ENCODE results near the gene COL1A1. TPM values are rescaled to one million over a fixed set of nuclear protein-coding genes. Genes with fewer than 3 reads are reported as not detected.

Gene COL1A1
- total and polyA plus RNA-seq, 2 of the 13 experiments (the other 11 are each of a cell fraction or from before 2014, with no cell fraction given) = 0.05 TPM; not detected in 1

DNA sequence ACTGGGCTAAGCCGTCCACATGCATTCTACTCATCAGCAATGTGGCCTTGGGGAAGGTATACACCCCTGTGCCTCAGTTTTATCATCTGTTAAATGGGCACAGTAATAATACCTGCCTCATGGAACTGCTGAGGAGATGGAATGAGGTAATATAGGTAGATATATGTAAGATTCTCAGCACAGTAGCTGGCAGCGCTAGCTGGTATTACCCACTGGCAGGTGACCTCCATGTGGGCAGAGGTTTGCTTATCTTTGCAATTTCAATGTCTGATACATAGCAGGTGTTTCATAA, 36.8 kb downstream of the COL1A1 start:
- 60% methylated on average over 2 of the region's 2 CpGs for WGBS (ENCODE audit: low lambda C conversion rate)
- POLR2A ChIA-PET = no interaction called here
- FAIRE-seq = no peak

More for the DNA sequence above, 36.8 kb downstream of the COL1A1 start:
- in situ Hi-C loops (cut with HindIII; ENCODE audit: extremely low pct_ligation_motif_present, low pct_unique_long_range_greater_than_20kb) = loop anchor here (5.0 kb wide), 1 partner anchor 47 kb away; no protein-coding TSS in a partner anchor
- no peak for DNase-seq (ENCODE audit: low spot score)
- CTCF ChIA-PET (ENCODE audit: low intra/inter-chr PET ratio, low total read pairs) = no interaction called here
- no peaks in the 10 kb centered on the region for H3K9me3 ChIP-seq (ENCODE audit: low read length)
- no peak for ATAC-seq
- H3K9ac ChIP-seq (ENCODE audit: insufficient read depth, low read depth, low read length) = no peak overlapping the region
- no peak overlapping the region for H3K27ac ChIP-seq (ENCODE audit: extremely low read length, insufficient read depth, low read length)
- TF ChIP-seq ZNF629 (CRISPR knock-in tag; conservative IDR thresholded peaks at IDR 0.05) (peak; percentile 85), PREB (CRISPR knock-in tag; IDR thresholded peaks at IDR 0.05) (no peak), TFE3 (CRISPR knock-in tag; IDR thresholded peaks at IDR 0.05) (no peak), YEATS2 (CRISPR knock-in tag; IDR thresholded peaks at IDR 0.05; ENCODE audit: borderline replicate concordance) (no peak)
- peaks cover 15% of the 10 kb centered on the region for H3K4me1 ChIP-seq (ENCODE audit: insufficient read depth, low read length)
- intact Hi-C loops (cut with micrococcal nuclease; ENCODE audit: unreplicated experiment) = no loop called here
- no TSS peak for BruUV-seq (replicated peaks)
- no peaks in the 10 kb centered on the region for H3K79me2 ChIP-seq (ENCODE audit: insufficient read depth, low read length)
- H2AFZ ChIP-seq (ENCODE audit: low read length) = no peak overlapping the region
- H4K20me1 ChIP-seq (ENCODE audit: insufficient read depth, low read length) = no peaks in the 10 kb centered on the region
- H3K4me3 ChIP-seq (replicated peaks in 1 of 3; ENCODE audit: insufficient read depth in 1 of 3, low read depth in 2 of 3, low read length in 3 of 3) = no peak overlapping the region
- peaks cover 11 to 74% of the 10 kb centered on the region in 2 experiments; a peak in 3 of 5 replicates for H3K27me3 ChIP-seq (ENCODE audit: control insufficient read depth in 1 of 2, insufficient read depth in 2 of 2, low read length in 2 of 2)
- H3K4me2 ChIP-seq (ENCODE audit: low read depth, low read length) = no peak overlapping the region
- H3K36me3 ChIP-seq (replicated peaks in 1 of 2; ENCODE audit: control insufficient read depth in 1 of 2, insufficient read depth in 2 of 2, low read length in 2 of 2) = no peaks in the 10 kb centered on the region
